GM19240 (cell line): ENCODE results near the gene PPCS.
"Not testable (repeated sequence)": the region's sequence is repeated elsewhere in the genome, so short reads cannot be mapped to it uniquely, and the experiment has no call there.

ENCODE experiments used
- DNase-seq: peaks from one replicate; pipeline ENCODE4 v3.0.0; 2011; ENCODE audit warnings: low spot score; ENCODE audit not compliant: insufficient read length

Gene PPCS

GRCh38 chr1:42450061-42450460 is 6.3 kb upstream of the PPCS start:
- no peak for DNase-seq

DNA sequence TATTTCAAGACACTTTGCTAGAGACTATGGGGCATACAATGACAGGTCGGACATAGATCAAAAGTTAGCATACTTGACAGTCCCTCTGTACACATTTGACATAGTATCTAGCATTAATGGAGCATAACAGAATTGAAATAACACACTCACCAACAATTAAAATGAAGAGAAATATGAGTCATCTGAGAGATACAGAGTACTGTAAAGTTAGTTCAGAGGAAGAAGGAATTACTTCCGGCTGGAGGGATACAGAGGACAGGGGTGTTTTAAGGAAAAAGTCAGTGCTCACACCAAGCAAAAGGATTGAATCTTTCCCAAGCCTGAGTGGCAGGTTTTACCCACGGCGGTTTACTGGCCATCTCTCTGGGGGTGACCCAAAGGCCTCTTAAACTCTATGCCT is 3.0 kb upstream of the PPCS start:
- DNase-seq = no peak

- no peak for DNase-seq
These were observed 1.9 kb upstream of the PPCS start for GRCh38 chr1:42454403-42454802.

- peak; percentile 41 for DNase-seq
These were observed 379 bp downstream of the PPCS start for GRCh38 chr1:42456754-42457089.

DNA sequence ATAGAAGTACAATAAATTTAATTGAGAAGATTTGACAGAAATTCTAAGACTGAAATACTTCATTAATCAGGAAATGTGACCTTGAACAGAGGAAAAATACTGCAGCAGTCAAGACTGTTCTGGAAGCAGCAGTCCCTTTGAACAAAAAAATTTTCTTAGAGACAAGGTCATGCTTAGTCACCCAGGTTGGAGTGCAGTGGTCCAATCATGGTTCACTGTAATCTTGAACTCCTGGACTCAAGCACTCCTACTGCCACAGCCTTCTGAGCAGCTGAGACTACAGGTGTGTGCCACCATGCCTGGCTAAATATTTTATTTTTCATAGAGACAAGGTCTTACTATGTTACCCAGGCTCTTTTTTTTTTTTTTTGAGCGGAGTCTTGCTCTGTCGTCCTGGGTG is 4.9 kb downstream of the PPCS start:
- DNase-seq = no peak

DNA sequence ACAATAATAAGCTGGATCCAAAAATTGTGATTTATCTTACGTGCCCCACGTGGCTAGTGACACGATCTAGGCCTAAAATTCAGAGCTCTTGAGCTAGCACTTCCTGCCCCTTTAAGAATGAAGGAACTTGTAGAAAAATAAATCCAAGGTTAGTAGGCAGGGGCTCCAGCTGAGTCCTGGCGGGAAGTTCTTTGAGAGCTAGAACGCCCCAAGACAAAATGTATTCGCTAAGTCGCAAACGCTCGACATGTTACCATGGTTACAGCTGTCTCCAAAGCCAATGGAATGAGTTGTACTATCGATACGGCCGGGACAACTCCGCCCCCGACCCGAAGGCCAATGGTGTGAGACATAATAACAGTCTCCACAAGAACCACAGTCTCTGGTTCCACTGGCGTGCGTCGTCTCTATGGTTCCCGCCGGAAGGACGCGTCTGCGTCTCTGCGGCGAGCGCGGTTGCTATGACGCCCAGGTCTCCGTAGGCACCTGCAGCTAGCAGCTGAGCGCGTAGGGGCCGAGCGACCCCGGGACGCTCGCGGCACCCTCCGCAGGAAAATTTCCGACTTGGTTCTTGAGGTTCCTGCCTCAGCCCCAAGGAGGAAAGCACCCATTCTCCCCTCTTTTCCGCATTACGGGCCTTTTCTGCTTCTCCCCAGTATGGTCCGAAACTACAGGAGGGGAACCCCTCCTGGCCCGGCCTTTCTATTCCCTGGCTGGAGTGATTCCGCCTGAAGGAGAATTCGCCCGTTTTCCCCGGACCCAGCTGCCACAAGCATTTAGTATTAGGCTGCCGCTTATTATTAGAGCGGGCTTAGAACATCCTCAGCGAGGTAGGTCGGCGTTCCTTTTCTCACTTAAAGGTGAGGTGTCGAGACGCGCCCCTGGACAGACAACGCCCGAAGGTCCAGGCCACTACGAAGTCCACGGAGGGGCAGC is 6.8 kb downstream of the PPCS start, which contains the start of gene CCDC30:
Gene CCDC30 (plus strand): TSS at position 459 of the 936 bp plus-strand sequence. CDS start 17,266 bp downstream, outside the sequence.
- DNase-seq = peak; percentile 70

- no peak for DNase-seq
These were observed 7.6 kb downstream of the PPCS start for GRCh38 chr1:42463921-42464320.

DNA sequence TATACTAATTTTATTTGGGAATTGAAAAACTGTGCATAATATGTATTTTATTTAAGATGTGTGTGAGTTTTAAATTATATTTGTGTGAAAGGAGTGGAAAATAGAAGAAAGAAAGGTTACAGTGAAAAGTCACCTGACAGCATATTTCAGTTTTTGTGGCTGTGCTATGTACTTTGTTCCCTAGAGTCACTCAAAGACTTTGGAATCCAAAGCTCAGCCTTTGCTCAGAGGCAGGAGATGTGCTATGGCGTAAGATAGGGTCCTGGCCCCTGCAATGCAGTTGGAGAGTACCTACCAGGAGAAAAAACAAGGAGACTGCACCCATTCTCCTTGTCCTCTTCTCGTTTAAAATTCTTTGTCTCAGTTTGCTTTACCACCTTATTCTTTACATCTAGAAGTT is 9.7 kb downstream of the PPCS start:
- no peak for DNase-seq

DNA sequence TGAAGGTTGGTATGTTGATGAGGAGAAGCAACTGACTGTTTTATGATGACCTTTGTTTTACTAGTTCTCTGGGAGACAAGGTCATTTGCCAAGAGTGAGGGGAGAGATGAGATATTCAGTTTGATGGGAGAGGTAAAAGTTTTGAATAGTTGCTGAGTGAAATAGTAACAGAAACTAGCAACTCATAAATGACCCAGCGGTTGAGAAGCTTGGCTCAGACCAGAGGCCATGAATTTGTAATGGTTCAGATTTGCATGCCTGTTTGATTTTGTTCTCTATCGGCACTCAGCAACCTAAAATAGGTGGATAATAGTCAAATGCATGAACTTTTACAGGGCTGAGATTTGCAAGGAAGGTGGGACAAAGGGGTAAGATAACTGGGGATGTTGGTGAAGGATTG is 13.4 kb downstream of the PPCS start:
- DNase-seq = peak; percentile 12

- DNase-seq = no peak
These were observed 20.3 kb downstream of the PPCS start for GRCh38 chr1:42476605-42477004.

DNA sequence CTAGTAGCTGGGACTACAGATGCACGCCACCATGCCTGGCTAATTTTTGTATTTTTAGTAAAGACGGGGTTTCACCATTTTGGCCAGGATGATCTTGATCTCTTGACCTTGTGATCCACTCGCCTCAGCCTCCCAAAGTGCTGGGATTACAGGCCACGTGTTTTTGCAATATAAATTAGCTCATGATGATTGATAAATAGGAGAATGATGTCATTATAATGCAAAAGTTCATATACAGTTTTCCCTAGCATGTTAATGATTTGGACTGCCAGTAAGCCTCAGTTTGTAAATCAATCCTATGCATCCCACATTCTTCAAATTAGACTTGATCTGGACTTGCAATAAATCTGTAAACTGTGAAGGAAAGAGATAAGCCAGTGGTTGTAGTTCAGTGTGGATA is 21.0 kb downstream of the PPCS start:
- DNase-seq = not testable (repeated sequence)

DNA sequence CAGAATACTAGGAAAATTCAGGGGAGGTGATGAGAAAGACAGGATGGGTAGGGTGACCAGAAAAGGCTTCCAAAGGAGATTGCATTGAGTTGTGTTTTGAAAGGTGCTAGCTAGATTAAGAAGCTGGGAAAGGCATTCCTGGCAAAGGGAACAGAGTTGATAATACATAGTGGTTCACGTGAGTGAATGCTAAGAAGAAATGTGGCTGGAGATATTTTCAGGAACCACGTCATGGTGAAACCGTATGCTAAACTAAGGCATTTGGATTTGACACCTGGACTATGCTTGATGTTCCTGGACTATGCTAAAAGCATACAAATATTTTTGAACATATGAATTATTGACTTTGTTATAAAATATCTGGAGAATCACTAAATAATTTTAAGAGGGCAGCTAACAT is 21.4 kb downstream of the PPCS start:
- no peak for DNase-seq

GRCh38 chr1:42479621-42480020 is 23.3 kb downstream of the PPCS start:
- no peak for DNase-seq

- no peak for DNase-seq
These were observed 24.6 kb downstream of the PPCS start for GRCh38 chr1:42480921-42481320.

DNA sequence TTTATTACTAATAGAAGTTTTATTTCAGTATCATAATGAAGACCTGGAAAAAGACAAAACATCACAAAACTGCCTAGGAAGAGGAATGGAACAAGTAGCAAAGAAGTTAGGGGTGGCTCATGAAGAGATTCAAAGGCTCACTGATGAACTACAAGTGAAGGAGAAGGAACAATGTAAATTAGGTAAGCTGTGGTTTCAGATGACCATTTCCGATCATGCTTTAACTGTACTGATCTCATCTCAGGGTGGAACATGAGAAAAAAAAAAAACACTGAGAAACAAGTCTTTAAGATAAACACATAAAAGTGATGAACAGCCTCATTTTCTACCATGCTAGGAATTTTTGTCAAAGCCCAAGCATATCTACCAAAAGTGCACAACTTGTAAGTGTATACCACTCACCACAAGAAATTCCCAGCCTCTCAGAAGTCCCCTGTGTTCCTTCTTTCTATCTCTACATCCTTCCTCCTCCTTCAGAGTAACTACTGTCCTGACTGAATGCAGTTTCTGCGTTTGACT is 26.4 kb downstream of the PPCS start:
- DNase-seq = no peak

DNA sequence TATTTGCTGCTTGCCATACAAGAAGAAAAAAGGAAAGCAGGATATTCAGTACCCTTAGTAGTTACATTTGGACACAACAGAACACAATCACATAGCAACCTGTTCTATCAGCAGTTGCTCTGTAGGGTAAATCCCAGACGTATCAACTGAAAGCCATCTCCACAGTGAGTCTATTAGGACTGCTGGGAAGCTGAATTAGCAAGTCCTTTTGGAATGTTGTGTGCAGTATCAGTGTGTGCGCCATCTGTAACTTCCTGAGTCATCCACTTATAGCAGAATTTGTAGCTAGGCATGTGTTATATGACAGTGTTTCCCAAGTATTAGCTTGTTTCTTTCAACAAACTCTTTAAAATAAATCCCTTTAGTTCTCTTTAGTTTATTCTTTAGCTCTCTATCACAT is 28.0 kb downstream of the PPCS start:
- DNase-seq = no peak

DNA sequence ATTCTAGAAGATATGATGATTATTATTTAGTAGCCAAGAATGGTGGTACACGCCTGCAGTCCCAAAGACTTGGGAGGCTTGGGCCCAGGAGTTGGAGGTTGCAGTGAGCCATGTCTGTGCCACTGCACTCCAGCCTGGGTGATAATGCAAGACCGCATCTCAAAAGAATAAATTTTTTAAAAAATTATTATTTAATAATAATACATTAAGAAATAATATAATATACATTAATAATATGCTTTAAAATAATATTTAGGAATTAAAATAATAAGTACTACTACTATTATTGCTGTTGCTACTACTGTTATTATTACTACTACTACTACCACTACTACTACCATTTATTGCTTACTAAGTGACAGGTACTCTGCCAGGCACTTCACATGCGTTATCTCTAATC is 33.9 kb downstream of the PPCS start:
- DNase-seq = no peak

DNA sequence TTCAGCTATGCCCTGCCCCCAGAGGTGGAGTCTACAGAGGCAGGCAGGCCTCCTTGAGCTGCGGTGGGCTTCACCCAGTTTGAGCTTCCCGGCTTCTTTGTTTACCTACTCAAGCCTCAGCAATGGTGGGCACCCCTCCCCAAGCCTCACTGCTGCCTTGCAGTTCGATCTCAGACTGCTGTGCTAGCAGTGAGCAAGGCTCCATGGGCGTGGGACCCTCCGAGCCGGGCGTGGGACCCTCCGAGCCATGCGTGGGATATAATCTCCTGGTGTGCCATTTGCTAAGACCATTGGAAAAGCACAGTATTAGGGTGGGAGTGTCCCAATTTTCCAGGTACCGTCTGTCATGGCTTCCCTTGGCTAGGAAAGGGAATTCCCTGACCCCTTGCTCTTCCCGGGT is 45.7 kb downstream of the PPCS start:
- not testable (repeated sequence) for DNase-seq

DNA sequence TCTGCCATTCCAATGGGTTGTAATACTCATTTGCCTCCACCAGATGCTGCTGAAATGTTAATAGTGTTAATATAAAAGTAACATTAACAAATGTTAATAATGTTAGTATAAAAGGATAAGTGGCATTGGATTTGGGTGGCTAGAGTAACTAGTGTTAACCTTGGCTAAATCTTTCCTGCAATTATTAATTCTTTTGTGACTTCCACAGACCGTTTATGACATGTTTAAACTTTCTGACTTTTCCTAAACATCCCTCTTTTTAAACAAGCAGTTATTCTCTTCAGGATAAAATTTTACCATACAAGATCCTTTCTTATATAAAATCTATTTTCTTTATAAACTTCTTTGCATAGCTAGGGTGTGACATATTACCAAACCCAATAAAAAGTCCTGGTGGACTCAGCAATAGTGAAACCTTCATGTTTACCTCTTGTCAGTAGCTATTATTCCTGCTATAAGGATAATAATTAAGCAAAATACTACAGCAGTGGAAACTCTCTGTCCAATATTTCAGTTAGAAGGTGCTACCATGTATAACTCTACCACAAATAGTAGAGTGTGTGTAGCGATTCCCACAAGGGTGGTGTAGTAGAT is 48.3 kb downstream of the PPCS start:
- DNase-seq = no peak

DNA sequence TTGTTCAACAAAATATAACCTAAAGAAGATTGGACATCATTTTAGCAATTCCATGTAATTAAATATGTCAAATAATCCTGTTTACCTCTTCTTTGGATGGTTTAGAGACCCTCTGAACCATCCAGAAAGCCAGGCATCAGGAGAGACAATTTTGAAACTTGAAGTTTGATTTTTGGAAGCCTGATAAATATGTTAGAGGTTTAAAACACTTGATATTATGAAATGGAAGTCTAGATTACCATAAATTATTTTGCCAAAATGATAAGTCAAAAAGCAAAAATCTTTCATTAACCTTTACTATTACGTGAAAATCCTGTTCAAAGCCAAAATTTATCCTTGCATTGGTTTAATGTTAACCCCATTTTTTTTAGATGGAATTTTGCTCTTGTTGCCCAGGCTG is 50.2 kb downstream of the PPCS start:
- DNase-seq = no peak
